Right ventricle myocardium superior (tissue), 1 donor: ENCODE measurements around the gene WFIKKN2. TPM values are rescaled to one million over a fixed set of nuclear protein-coding genes. Genes with fewer than 3 reads are reported as not detected.
"Not testable (repeated sequence)": the region's sequence is repeated elsewhere in the genome, so short reads cannot be mapped to it uniquely, and the experiment has no call there.

Source experiments
- ATAC-seq: fragments of 200-7000 bp; cut with Tn5 transposase; one replicate; pipeline ENCODE4 v1.9.1; 2020; ENCODE audit warnings: mild to moderate bottlenecking; ENCODE audit not compliant: poor library complexity
- DNase-seq: peaks from one replicate; pipeline ENCODE4 v3.0.0-alpha.2; 2020
- intact Hi-C: fragments of 100-400 bp; cut with DNase I; formaldehyde crosslinking; loops from one replicate; pipeline ENCODE4 v1.11.2; 2022
- total RNA-seq: library from RNA; stranded (reverse); fragmentation: NEBNext Ultra II Directional; extraction: Animal tissue kit (Norgen Biotek cat#: 25700); gene quantifications from one replicate; pipeline ENCODE4 v1.2.1, GENCODE V29; 2021
- donor health status: DM: no; HTN: yes; CAD: no; lungs with severe emphysema.

WFIKKN2 gene
- total RNA-seq, 1 donor from 2014 or later = 0.51 TPM

DNA sequence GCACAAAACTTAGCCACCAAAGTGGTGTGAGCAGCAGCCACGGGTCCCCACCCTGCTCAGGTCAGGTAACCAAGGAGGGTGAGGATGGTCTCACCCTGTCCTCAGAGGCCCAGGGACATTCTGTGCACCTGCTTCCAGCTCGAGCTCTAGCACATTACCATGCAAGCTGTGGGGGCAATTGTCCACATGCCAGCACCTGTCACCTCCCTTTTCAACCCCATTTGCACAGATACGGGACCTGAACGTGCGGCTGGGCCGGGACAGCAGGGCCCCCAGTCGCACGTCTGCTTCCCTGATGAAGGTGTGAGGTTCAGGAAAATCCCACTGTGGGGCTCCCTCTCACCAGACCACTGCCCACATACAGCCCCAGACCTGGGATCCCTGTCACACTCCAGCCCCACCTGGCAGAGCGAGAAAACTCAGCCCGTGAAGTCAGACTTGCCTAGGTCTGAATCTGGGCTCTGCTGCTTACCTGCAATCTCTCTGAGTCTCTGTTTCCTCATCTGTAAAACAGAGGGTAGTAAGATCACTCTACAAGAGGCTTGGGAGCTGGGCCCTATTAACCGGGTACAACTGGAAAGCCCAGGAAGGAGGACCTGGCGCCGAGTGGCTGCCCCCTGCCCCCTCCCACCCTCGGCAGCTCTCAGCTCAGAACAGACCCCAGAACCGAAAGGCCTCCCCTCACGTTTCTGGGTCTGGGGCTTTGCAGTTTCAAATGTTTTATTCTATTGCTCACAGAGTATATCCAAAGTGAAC lies 7.9 kb downstream of the WFIKKN2 start:
- intact Hi-C loops = loop anchor here (2.0 to 10.0 kb wide), 2 partner anchors 59 to 299 kb away; partner anchors contain the start of gene SPATA20
- no peak for DNase-seq
- no peak for ATAC-seq

GRCh38 chr17:50844117-50844700 lies 8.8 kb downstream of the WFIKKN2 start:
- intact Hi-C loops = loop anchor here (10.0 kb wide), 1 partner anchor 299 kb away; the partner anchor contains the start of gene SPATA20
- ATAC-seq = no peak
- DNase-seq = no peak

GRCh38 chr17:50845240-50846147 lies 10.1 kb downstream of the WFIKKN2 start:
- intact Hi-C loops = loop anchor here (10.0 kb wide), 1 partner anchor 301 kb away; the partner anchor contains the start of gene SPATA20
- DNase-seq (no peak), ATAC-seq (peak; percentile 70)

DNA sequence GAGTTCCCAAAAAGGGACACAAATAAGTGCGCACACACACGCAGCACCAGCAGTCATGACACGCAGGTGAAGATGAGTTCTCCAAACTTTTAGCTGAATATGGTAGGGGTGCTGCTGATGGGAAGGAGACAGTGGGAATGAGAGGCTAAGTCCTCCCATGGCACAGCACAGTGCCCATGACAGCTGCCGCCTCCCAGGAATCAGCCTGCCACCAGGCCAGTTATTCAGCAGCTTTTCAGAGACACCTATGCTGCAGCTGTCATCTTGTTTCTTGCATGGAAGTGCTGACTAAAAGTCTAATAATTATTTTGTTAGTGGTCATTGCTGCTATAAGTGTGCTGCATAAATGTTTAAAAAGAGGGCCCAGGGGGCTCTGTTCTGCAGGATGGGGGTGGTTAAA lies 12.2 kb downstream of the WFIKKN2 start:
- ATAC-seq = no peak
- no peak for DNase-seq

GRCh38 chr17:50848039-50848438 lies 12.7 kb downstream of the WFIKKN2 start:
- intact Hi-C loops = loop anchor here (10.0 kb wide), 1 partner anchor 303 kb away; the partner anchor contains the start of gene SPATA20
- DNase-seq (no peak), ATAC-seq (peak; percentile 51)

More for the DNA sequence above, 12.2 kb downstream of the WFIKKN2 start:
- intact Hi-C loops = loop anchor here (10.0 kb wide), 1 partner anchor 303 kb away; the partner anchor contains the start of gene SPATA20

- intact Hi-C loops = loop anchor here (10.0 kb wide), 1 partner anchor 304 kb away; the partner anchor contains the start of gene SPATA20
- DNase-seq = no peak
- no peak for ATAC-seq
Measured at GRCh38 chr17:50848711-50849110, 13.3 kb downstream of the WFIKKN2 start.

DNA sequence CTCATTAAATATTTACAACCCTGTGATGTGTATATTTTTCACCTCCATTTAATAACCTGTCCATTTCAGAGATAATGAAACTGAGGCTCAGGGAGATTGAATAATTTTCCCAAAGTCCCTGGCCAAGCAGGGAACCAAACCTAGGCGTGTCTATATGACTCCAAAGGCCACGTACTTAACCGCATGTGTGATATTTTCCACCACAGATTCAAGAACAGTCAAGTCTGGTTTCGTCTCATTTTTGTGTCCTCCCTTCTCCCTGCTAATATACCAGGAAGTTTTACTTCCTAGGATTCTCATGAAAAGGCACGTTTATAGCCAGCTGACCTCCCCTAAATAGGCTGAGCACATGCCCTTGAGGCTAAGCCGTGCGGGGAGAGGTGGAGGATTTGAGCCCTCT lies 15.3 kb downstream of the WFIKKN2 start:
- DNase-seq = no peak
- intact Hi-C loops = no loop called here
- no peak for ATAC-seq

GRCh38 chr17:50853015-50853615 lies 17.7 kb downstream of the WFIKKN2 start:
- intact Hi-C loops = loop anchor here (2.0 kb wide), 1 partner anchor 102 kb away; no protein-coding TSS in a partner anchor
- DNase-seq (no peak), ATAC-seq (peak; percentile 13)

GRCh38 chr17:50853781-50854180 lies 18.4 kb downstream of the WFIKKN2 start:
- DNase-seq (no peak), ATAC-seq (no peak)
- intact Hi-C loops = loop anchor here (2.0 kb wide), 1 partner anchor 101 kb away; no protein-coding TSS in a partner anchor

DNA sequence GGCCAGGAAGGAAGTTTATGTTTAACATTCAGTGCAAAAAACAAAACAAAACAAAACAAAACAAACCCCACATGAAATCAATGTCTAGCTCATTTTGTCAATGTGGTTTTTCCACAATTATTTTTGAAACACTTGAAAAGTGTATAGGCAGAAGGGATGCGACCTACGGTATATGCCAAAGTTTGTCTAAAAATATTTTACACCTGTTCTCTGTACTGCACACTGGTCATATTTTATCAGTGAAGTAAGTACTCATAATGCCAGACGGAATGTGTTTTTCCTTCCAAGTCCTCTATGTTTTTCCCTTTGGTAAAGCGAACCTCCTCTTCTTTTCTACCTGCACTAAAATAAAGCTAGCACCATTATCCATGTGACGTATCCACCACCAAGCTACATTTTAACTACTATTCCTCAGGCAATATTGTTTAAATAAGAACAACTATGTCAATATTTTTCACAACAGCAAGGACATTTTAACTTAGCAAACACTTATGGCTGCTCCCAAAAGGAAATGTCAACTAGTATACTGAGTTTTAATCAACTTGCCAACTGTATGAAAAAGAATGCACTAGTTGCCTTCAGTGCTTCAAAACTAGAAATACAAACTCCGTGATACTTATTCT lies 20.4 kb downstream of the WFIKKN2 start:
- ATAC-seq = no peak
- intact Hi-C loops = no loop called here
- DNase-seq = no peak

GRCh38 chr17:50856431-50856830 lies 21.0 kb downstream of the WFIKKN2 start:
- DNase-seq (no peak), ATAC-seq (no peak)
- intact Hi-C loops = no loop called here

DNA sequence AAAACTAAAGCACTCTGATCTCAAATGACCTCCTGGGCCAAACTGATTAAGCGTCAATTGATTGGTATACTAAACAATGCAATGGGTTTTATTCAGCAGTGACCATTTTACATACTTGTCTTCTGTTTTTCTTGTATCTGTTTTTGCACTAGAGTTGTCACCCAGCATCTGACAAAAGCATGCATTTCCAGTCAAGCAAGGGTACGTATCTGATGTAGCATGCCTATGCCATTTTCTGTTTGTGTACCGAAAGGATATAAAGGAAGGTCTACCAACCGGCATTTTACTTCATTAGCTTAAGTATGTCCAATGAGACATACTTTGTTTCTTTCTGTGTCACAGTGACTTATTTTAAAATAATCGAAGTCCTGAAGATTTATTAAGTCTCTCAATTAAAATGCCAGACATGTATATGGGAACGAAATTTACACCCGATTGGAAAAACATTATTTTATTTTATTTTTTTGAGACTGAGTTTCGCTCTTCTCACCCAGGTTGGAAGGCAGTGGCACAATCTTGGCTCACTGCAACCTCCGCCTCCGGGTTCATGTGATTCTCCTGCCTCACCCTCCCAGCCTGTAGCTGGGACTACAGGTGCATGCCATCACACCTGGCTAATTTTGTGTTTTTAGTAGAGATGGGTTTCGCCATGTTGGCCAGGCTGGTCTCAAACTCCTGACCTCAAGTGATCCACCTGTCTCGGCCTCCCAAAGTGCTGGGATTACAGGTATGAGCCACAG lies 23.3 kb downstream of the WFIKKN2 start:
- ATAC-seq = no peak
- no peak for DNase-seq
- intact Hi-C loops = no loop called here

DNA sequence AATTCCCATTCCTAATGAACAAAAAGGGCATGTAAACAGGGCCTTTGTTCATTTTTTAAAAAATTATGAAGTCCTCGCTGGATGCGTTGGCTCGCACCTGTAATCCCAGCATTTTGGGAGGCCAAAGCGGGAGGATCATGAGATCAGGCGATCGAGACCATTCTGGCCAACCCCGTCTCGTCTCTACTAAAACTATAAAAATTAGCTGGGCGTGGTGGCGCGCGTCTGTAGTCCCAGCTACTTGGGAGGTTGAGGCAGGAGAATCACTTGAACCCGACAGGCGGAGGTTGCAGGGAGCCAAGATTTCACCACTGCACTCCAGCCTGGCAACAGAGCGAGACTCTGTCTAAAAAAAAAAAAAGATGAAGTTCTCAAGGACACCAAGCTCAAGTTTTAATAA lies 24.3 kb downstream of the WFIKKN2 start:
- DNase-seq, ATAC-seq, intact Hi-C loops: not testable (repeated sequence)

GRCh38 chr17:50861334-50861676 lies 25.9 kb downstream of the WFIKKN2 start:
- intact Hi-C loops = no loop called here
- ATAC-seq (no peak), DNase-seq (no peak)

- DNase-seq (no peak), ATAC-seq (no peak)
- intact Hi-C loops = no loop called here
Measured at GRCh38 chr17:50861822-50862528, 26.6 kb downstream of the WFIKKN2 start.

GRCh38 chr17:50863221-50863843 lies 27.9 kb downstream of the WFIKKN2 start:
- DNase-seq (no peak), ATAC-seq (no peak)
- intact Hi-C loops = no loop called here
